Heart right ventricle (tissue), 16 donors: ENCODE data around the gene ACOXL. TPM values are rescaled to one million over a fixed set of nuclear protein-coding genes. Genes with fewer than 3 reads are reported as not detected.
"Not testable (repeated sequence)": the region's sequence is repeated elsewhere in the genome, so short reads cannot be mapped to it uniquely, and the experiment has no call there.

ENCODE experiments used
- ATAC-seq, 8 donors: fragments of 200-7000 bp; cut with Tn5 transposase; one replicate each; pipeline ENCODE4 v1.9.1; 2020; ENCODE audit warnings: mild to moderate bottlenecking in 8 of 8, moderate library complexity in 8 of 8, moderate number of reproducible peaks in 1 of 8
- DNase-seq, 2 donors: peaks; one replicate each; pipeline ENCODE4 v3.0.0-alpha.2; 2020
- H3K27ac ChIP-seq, 10 donors: fragments of 200-600 bp; sonication (generic) in 2 of 10; one replicate each; pipeline versions ENCODE4 v1.5.0 to v1.8.0; 2020 to 2022; ENCODE audit warnings: mild to moderate bottlenecking in 3 of 10
- H3K27me3 ChIP-seq, 7 donors: fragments of 200-600 bp; one replicate each; pipeline ENCODE4 v1.8.0; 2021 to 2022; ENCODE audit warnings: mild to moderate bottlenecking in 2 of 7
- H3K36me3 ChIP-seq, 9 donors: fragments of 200-600 bp; sonication (generic) in 1 of 9; one replicate each; pipeline versions ENCODE4 v1.5.0 to v1.8.0; 2020 to 2022; ENCODE audit warnings: mild to moderate bottlenecking in 2 of 9
- H3K4me1 ChIP-seq, 9 donors: fragments of 200-600 bp; sonication (generic) in 1 of 9; one replicate each; pipeline versions ENCODE4 v1.5.0 to v1.8.0; 2020 to 2022; ENCODE audit warnings: mild to moderate bottlenecking in 4 of 9
- H3K4me3 ChIP-seq, 10 donors: fragments of 200-600 bp; sonication (generic) in 2 of 10; one replicate each; pipeline versions ENCODE4 v1.5.0 to v1.8.0; 2020 to 2022; ENCODE audit warnings: mild to moderate bottlenecking in 7 of 10, moderate library complexity in 2 of 10
- H3K9me3 ChIP-seq, 11 donors: fragments of 200-600 bp in 10 of 11; sonication (generic) in 2 of 11; one replicate each; pipeline versions ENCODE4 v1.5.0 to v1.8.0; 2013 to 2022; ENCODE audit warnings: mild to moderate bottlenecking in 2 of 11, control low read depth in 1 of 11, moderate library complexity in 1 of 11
- WGBS, 2 donors: extraction: QIAGEN DNeasy Blood & Tissue Kit; methylation state at CpG; one replicate each; pipeline ENCODE4 v1.1.7; 2013; ENCODE audit warnings: inconsistent platforms in 1 of 2; 5-methylcytosine and 5-hydroxymethylcytosine counted together
- intact Hi-C, 10 donors: fragments of 100-400 bp; cut with DNase I; formaldehyde crosslinking; loops; one replicate each; pipeline versions ENCODE4 v1.11.1 to v1.14.2; 2022
- polyA plus RNA-seq, 2 donors: library from polyadenylated mRNA; stranded (reverse); fragments of 200-250 nt; gene quantifications; one replicate each; pipeline ENCODE4 v1.2.3, GENCODE V29; 2013
- total RNA-seq, 10 donors: library from RNA; stranded (reverse); fragmentation: NEBNext Ultra II Directional in 3 of 10; extraction: Animal tissue kit (Norgen Biotek cat#: 25700) in 3 of 10; gene quantifications; one replicate each; pipeline versions ENCODE4 v1.2.1 to v1.2.4, GENCODE V29; 2021 to 2023
- TF ChIP-seq, protein P1 (sequence below), 9 donors: fragments of 200-600 bp; sonication (generic) in 2 of 9; IDR thresholded peaks; one replicate each; pipeline versions ENCODE4 v1.5.0 to v1.8.0; 2021 to 2022; ENCODE audit warnings: antibody characterized with exemption in 9 of 9, mild to moderate bottlenecking in 5 of 9, moderate library complexity in 1 of 9
- donor health status: Arrhythmogenic right ventricular cardiomyopathy.
- donor health status: ischemic (EF 13 %, LVEDD 7.1; RV severe dilation, severe dysfunction).
- donor health status: healthy with polysubstance abuse.
- donor health status: DM: no; HTN: yes; CAD: no.
- donor health status: DM: no; HTN: no; CAD: no.
- donor health status: ischemic (EF 25% LVEDD 6.9; RV normal size, moderate dysfunction).
- donor health status: ischemic (EF 25% LVEDD 5.7; RV mildly dilated, moderate dysfunction).
- donor health status: healthy.
- donor health status: DM: yes; HTN: yes; CAD: no.
- donor health status: Ischemic cardiomyopathy.
- donor health status: ischemic (EF 35%, LVEDD 5.7; RV mildly dilated, moderate dysfunction).
- donor health status: nonischemic (EF 11% LVEDD 7.7; RV severe dilation, severe dysfunction).
- donor health status: DM: yes; HTN: yes; CAD: no.
- donor health status: PGD.
- donor health status: ischemic (EF 29% LVEDD 5.4; RV normal size, mild dysfunction).
- donor health status: nonischemic (EF 23%, LVEDD 6.1; RV moderate dilation, normal function).

ACOXL gene
- total and polyA plus RNA-seq, 12 donors = not detected

DNA sequence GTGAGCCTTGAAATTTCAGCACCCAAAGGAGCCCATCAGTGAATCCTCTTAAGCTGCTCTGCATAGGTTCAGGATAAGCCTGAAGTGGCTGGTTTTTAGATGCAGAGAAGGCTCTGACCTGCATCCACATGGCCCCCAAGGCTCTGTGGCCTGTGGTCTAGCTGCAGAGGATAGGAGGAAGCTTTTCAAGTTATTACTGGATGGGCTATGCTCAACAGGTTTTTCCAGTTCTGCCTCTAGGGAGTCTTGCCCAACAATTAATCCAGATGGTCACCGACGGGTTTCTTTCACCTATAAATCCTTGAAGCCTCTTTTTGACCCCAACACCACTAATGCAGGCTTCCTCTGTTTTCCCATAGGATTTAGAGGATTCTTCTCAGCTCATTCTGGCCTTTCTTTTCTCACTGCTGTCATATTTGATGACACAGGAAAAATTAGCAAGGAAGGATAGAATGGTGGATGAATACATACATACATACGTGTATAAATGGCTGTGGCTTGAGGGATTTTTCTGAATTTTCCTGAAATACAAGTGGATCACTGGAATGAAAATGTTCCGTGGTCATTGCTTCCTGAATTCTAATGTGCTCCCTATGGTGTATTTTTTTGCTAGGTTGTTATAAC lies 336.2 kb downstream of the ACOXL start:
- Histone ChIP-seq H3K4me1 (peaks cover 0 to 22% (median 11%) of the 10 kb centered on the region in 9 donors), H3K9me3 (peaks cover 0 to 4% (median 0%) of the 10 kb centered on the region in 11 donors), H3K27ac (no peak overlapping the region), H3K36me3 (no peaks in the 10 kb centered on the region), H3K27me3 (no peaks in the 10 kb centered on the region), H3K4me3 (no peak overlapping the region)
- no peak for DNase-seq
- ATAC-seq = no peak
- intact Hi-C loops = no loop called here
- TF ChIP-seq, protein P1, sequence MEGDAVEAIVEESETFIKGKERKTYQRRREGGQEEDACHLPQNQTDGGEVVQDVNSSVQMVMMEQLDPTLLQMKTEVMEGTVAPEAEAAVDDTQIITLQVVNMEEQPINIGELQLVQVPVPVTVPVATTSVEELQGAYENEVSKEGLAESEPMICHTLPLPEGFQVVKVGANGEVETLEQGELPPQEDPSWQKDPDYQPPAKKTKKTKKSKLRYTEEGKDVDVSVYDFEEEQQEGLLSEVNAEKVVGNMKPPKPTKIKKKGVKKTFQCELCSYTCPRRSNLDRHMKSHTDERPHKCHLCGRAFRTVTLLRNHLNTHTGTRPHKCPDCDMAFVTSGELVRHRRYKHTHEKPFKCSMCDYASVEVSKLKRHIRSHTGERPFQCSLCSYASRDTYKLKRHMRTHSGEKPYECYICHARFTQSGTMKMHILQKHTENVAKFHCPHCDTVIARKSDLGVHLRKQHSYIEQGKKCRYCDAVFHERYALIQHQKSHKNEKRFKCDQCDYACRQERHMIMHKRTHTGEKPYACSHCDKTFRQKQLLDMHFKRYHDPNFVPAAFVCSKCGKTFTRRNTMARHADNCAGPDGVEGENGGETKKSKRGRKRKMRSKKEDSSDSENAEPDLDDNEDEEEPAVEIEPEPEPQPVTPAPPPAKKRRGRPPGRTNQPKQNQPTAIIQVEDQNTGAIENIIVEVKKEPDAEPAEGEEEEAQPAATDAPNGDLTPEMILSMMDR (IDR thresholded peaks at IDR 0.05) = no peak
- 66 to 75% methylated on average over 4 of the region's 4 CpGs for WGBS, 2 donors

DNA sequence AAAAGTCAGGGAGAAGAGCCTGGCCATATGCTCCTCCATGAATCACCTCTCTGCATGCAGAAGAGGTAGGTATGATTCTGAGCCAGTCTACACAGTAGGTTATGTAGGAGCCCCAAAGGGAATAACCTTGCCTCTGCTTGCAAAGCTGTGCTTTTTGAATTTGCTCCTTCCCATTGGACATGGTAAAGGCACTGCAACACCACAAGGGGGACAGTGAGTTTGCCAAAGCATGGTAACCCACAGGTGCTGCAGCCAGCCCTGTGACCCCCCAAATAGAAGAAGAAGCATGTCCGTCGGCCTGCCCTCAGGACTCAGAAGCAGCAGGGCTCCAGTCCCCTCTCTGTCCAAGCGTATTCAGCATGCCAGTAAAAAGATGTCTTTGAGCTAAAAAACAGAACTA lies 337.3 kb downstream of the ACOXL start:
- TF ChIP-seq, protein P1 (IDR thresholded peaks at IDR 0.05) = no peak
- peaks cover 0 to 13% (median 2%) of the 10 kb centered on the region in 11 donors for H3K9me3 ChIP-seq
- DNase-seq = no peak
- H3K4me3 ChIP-seq = no peak overlapping the region
- H3K36me3 ChIP-seq = no peaks in the 10 kb centered on the region
- no peaks in the 10 kb centered on the region for H3K27me3 ChIP-seq
- no peak for ATAC-seq
- WGBS, 2 donors = 94 to 97% methylated on average over 3 of the region's 3 CpGs
- H3K4me1 ChIP-seq = peaks cover 0 to 22% (median 11%) of the 10 kb centered on the region in 9 donors
- H3K27ac ChIP-seq = no peak overlapping the region
- intact Hi-C loops = no loop called here

DNA sequence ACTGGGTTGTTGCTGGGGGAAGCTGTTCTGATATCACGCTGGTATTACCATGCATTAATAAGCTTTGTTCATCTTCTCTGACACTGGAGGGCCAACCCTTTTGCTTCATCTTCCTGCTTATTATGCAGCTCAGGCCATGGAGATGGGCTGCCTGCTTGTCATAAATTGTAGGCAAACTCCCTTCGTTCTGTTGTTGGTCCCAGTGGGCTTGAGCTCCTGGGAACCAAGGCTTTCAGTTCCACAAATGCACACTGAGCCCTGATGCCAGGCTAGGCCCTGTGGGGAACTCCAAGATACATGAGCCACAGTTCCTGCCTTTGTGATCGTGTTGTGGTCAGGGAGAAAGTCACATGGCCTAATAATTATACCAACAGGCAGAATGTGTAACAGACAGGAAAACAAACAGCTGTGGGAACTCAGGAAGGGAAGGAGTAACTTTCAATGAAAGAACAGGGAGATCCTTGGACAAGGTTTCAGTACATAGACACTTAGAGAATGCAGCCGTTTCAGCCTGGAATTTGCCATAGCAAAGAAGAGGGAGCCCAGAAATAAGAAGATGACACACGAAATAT lies 339.3 kb downstream of the ACOXL start:
- Histone ChIP-seq H3K4me1 (peaks cover 0 to 22% (median 11%) of the 10 kb centered on the region in 9 donors), H3K27me3 (no peaks in the 10 kb centered on the region), H3K27ac (peak overlapping the region in 2 of 10 donors; percentile 16 to 23), H3K4me3 (no peak overlapping the region), H3K9me3 (peaks cover 0 to 27% (median 2%) of the 10 kb centered on the region in 11 donors), H3K36me3 (no peaks in the 10 kb centered on the region)
- TF ChIP-seq, protein P1 (IDR thresholded peaks at IDR 0.05) = no peak
- peak in 7 of 8 donors; percentile 31 to 89 (median 55) for ATAC-seq
- no peak for DNase-seq
- intact Hi-C loops = no loop called here
- WGBS, 2 donors = 36 to 61% methylated on average over 5 of the region's 5 CpGs

DNA sequence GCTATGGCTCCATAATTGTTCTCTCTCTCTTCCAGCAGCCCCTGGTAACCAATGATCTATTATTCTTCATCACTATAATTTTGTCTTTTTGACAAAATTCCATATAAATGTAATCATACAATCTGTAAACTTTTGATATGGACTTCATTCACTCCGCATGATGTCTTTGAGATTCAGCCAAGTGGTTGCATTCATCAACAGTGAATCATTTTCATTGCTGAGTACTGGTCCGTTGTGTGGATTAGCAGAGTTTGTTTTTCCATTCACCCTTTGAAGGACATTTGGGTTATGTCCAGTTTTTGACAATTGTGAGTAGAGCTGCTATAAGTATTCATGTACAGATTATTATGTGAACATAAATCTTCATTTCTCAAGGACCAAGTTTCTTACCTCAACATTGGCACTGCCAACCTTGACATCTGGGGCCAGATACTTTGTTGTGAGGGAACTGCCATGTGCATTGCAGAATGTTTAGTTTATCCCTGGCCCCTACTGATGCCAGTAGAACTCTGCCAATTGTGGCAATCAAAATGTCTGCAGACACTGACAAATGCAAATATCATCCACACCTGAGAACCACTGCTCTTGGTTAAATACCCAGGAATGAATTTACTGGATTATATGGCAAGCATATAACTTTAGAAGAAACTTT lies 340.0 kb downstream of the ACOXL start:
- no peaks in the 10 kb centered on the region for H3K27me3 ChIP-seq
- ATAC-seq = peak in 4 of 8 donors; percentile 45 to 57 (median 52)
- DNase-seq = no peak
- H3K4me3 ChIP-seq = no peak overlapping the region
- intact Hi-C loops = no loop called here
- WGBS, 2 donors = 29 to 35% methylated on average over 2 of the region's 2 CpGs
- TF ChIP-seq, protein P1 (IDR thresholded peaks at IDR 0.05) = no peak
- no peak overlapping the region for H3K27ac ChIP-seq
- H3K9me3 ChIP-seq = peaks cover 0 to 27% (median 2%) of the 10 kb centered on the region in 11 donors
- H3K4me1 ChIP-seq = peaks cover 0 to 22% (median 11%) of the 10 kb centered on the region in 9 donors
- H3K36me3 ChIP-seq = no peaks in the 10 kb centered on the region

DNA sequence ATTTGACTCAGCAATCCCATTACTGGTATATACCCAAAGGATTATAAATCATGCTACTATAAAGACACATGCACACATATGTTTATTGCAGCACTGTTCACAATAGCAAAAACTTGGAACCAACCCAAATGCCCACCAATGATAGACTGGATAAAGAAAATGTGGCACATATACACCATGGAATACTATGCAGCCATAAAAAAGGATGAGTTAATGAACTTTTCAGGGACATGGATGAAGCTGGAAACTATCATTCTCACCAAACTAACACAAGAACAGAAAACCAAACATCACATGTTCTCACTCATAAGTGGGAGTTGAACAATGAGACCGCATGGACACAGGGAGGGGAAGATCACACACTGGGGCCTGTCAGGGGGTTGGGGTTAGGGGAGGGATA lies 350.3 kb downstream of the ACOXL start:
- H3K27ac ChIP-seq, intact Hi-C loops, H3K9me3 ChIP-seq, H3K4me3 ChIP-seq, H3K4me1 ChIP-seq, DNase-seq, ATAC-seq, H3K36me3 ChIP-seq: not testable (repeated sequence)
- WGBS, 2 donors = 0% methylated on average over 1 of the region's 1 CpG
- peaks cover 0 to 14% (median 0%) of the 10 kb centered on the region in 7 donors for H3K27me3 ChIP-seq
